ENCODE data around the gene EPB41L2.
"Not testable (repeated sequence)": the region's sequence is repeated elsewhere in the genome, so short reads cannot be mapped to it uniquely, and the experiment has no call there.

The EPB41L2 gene

DNA sequence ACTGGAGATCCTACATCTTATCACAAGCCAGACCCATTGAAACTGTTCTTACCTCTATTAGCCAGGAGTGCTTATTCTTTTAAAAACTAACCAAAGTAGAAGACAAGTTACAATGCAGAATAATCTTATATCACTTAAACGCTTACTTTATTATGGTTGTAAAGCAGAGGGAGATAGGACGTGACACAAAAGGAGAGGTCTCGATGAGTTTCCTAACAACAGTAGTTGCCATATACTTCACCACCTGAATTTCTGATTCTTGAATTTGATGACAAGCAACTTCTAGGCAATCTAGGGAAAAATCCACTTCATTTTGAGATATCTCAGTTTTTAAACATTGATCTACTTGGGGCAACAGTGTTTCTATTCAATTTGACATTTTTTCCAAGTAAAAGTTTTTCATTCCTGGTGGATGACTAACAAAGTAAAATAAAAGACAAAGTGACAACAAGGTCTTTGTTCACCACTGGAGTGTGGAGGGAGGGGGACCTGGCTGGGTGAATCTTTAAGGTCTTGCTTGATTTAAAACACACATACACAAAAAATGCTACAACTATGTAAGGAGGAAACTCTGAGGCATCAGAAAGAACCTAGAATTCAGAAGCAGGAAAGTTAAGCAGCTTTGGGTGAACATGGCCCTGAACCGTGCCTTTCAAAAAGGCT, 125.0 kb downstream of the EPB41L2 start:
- ATAC-seq: no peak

DNA sequence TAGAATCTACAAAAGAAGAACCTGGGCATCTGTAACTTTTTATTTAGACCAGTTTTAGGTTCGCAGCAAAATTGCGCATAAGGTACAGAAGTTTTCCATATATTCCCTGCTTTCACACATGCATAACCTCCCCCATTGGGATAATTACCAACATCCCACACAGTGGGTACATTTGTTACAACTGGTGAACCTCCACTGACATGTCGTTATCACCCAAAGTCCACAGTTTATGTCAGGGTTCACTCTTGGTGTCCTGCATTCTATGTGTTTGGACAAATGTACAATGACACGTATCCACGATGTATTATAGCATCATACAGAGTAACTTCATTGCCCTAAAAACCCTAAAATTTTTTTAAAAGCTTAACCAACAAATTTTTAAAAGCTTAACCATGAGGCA, 126.1 kb downstream of the EPB41L2 start:
- no peak for ATAC-seq

GRCh38 chr6:130935978-130936377, 127.1 kb downstream of the EPB41L2 start:
- no peak for ATAC-seq

DNA sequence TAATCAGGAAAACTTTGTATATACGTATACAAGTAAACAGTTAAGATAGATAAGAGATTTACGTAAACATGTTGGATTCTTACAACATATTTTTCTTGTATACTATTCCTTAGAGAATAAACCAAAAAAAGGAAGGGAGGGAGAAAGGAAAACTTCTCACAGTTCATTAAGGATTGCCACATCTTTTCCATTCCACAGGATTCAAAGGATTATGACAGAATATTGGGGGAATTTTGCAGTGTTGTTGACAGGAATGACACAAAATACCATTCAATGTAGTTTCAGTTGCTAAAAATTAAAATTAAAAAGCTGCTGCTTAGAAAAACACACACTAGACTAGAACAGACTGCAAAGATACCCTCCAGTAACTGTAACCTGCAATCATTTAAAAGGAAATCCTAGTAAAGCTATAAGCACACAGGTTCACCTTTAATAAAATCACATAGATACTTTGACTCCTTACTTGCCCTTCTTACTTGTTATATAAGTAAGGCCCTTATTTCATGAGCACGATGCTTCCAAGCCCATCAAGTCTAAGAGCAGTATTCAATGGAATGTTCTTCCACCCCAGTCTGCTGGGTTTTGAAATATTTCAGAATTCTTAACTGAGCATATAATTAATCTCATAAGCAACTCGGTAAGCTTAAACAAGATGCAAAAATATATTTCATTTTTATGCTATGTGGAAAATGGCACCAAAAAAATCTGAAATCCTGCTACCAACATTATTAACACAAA, 128.0 kb downstream of the EPB41L2 start:
- no peak for ATAC-seq

- no peak for ATAC-seq
These were observed 129.3 kb downstream of the EPB41L2 start for GRCh38 chr6:130933712-130934200.

DNA sequence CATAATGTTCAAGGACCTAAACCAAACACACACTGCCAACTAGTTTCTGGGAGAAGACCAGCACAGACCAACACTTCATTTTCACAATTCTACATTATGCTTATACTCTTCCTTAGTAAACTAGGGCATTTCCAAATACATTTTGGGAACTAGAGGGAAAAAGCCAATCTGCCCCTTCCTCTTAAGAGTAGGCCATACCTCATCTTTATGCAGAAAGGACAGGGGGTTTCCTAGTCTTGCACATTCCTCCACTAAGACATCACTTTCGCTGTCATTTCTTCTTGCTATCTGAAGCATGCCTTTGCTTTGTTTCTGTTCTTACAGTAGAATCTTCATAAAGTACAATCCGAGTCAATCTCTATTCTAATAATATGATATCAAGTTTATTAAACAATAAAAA, 130.1 kb downstream of the EPB41L2 start:
- no peak for ATAC-seq

DNA sequence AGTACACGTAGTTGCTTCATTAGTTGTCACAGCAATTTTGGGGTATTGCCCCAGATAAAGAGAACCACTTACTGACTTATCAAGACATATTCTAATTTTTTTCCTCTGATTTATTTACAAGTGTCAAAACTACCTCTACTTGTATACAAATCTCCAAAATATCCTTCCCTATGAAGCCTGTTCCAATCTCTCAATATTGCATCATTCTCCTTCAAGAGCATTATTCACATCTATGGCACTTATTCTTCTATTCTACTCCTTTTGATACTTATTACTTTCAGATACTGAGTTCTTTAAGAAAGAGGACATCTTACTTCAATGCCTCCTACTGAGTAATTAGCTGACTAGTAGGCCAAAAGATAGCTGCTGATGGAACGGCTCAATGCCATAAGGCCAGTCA, 130.6 kb downstream of the EPB41L2 start:
- no peak for ATAC-seq

- ATAC-seq: no peak
These were observed 131.4 kb downstream of the EPB41L2 start for GRCh38 chr6:130931683-130932082.

DNA sequence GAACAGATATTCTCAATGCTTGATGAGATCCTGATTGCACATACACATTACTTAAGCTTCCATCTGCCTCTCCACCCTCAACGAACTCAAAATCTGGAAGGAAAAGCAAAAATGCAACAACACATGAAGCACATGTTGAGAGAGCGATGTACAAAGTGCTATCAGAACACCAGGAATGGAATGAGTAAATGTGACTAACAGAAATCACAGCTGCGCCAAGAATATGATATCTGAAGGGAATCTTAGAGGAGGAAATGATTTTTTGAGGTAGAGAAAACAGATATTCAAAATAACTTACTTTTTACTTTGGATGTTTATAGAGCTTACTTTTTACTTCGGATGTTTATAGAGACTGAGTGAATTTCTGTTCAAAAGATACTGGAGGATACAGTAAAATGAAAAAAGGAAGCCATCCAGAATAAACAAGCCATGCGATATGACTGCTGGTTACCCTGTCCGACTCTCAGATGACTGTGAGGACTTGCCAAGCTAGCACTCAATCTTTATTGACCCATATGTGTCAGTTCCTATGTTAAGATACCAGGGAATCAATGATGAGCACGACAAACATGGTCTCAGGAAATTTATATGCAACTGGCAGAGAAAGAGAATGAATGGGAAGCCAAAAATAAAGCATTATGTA, 133.9 kb downstream of the EPB41L2 start:
- no peak for ATAC-seq

GRCh38 chr6:130928158-130928912, 134.7 kb downstream of the EPB41L2 start:
- no peak for ATAC-seq

- no peak for ATAC-seq
These were observed 135.7 kb downstream of the EPB41L2 start for GRCh38 chr6:130927305-130927704.

DNA sequence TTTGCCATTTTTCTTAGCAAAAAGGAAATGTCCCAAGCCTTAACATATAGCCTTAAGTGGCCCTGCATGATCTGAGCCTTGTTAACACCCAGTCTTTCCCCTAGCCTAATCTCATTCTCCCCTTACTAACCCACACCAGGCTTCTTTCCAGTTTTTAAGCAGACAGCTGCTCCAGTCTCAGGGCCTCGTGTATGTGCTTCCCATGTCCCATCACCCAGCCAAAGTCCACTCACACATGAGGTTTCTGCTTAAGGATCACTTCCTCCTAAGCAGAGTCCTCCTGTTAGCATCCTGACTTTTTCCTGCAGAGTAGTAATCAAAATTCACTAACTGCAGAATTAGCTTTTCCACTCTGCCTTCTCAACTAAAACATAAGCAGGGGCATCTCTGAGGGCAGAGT, 139.7 kb downstream of the EPB41L2 start:
- ATAC-seq: no peak

DNA sequence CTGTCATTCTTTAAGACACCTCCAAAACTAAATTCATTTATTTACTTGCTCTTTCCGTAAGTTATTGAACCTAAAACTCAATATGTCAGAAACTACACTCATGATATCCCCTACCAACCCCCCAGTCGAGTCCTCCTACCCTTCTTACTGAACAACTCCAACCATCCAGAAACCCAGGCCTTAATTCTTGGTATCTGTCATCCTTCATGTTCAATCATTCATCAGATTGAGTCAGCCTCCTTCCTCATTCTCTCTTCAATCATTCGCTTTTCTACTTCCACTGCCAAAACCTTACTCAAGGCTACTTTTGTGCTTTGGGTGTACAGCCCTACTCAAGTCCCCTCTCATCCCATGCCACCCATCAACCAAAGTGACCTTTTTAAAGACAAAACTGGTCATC, 140.1 kb downstream of the EPB41L2 start:
- no peak for ATAC-seq

- no peak for ATAC-seq
These were observed 142.1 kb downstream of the EPB41L2 start for GRCh38 chr6:130920969-130921368.

DNA sequence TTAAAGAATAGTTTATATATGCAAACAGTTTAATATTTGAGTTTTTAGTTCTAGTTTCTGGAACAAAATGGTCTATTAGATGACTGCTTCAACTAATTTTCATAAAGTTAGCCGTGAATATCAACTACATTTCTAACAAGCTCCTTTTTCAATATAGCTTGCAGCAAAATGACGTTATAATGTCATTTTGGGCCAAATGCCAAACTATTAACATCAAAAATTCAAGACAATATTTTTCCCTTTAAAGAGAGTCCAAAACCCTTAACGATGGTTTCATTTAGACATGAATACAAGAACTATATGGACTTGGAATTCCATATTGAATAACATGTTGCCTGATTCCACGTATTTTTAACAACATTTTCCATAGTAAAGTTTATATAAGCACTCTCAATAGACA, 144.9 kb downstream of the EPB41L2 start:
- no peak for ATAC-seq

DNA sequence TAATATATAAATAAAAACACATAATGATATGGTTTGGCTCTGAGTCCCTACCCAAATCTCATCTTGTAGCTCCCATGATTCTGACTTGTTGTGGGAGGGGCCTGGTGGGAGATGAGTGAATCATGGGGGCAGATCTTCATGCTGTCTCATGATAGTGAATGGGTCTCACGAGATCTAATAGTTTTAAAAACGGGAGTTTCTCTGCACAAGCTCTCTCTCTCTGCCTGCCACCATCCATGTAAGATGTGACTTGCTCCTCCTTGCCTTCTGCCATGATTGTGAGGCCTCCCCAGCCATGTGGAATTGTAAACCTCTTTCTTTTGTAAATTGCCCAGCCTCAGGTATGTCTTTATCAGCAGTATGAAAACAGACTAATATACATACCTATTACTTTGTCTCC, 147.4 kb downstream of the EPB41L2 start:
- not testable (repeated sequence) for ATAC-seq

GRCh38 chr6:130913120-130913519, 149.9 kb downstream of the EPB41L2 start:
- ATAC-seq: peak; percentile 28 to 38

- no peak for ATAC-seq
These were observed 150.6 kb downstream of the EPB41L2 start for GRCh38 chr6:130912434-130912833.

DNA sequence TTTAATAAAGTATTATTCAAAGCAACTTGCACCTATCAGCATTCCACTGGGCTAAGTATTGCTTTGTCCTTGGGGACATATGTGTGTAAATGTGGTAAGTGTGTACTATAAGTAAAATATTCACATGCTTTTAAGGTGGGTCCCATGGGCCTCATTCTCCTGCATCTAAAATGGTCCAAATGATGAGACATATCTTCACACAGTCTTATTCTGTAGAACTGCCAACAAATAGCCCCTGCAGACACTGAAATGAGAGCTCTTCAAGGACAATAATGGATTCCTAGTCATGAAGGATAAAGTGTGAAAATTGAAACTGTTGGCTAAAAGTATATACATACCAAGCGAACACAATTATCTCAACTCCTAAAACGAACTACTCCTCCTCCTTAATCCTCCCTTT, 154.1 kb downstream of the EPB41L2 start:
- ATAC-seq: no peak

DNA sequence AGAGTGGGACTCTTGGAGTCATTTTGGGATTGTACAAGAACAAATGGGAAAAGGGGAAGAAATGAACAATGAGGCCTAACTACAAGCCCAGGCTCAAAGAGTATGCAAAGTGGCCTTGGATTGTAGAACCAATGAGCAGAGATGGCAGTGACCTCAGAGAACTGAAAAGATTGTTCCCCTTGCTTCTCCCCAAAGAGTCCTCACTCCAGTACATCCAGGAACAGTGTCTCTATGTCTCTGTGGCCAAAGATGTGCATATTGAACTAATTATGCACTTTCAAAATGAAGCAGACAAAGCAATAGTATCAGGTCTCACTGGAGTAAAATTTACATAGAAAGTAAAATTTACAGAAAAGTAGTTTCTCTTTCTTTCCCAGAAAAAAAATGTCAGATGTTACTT, 154.9 kb downstream of the EPB41L2 start:
- no peak for ATAC-seq

GRCh38 chr6:130907687-130908086, 155.4 kb downstream of the EPB41L2 start:
- no peak for ATAC-seq

DNA sequence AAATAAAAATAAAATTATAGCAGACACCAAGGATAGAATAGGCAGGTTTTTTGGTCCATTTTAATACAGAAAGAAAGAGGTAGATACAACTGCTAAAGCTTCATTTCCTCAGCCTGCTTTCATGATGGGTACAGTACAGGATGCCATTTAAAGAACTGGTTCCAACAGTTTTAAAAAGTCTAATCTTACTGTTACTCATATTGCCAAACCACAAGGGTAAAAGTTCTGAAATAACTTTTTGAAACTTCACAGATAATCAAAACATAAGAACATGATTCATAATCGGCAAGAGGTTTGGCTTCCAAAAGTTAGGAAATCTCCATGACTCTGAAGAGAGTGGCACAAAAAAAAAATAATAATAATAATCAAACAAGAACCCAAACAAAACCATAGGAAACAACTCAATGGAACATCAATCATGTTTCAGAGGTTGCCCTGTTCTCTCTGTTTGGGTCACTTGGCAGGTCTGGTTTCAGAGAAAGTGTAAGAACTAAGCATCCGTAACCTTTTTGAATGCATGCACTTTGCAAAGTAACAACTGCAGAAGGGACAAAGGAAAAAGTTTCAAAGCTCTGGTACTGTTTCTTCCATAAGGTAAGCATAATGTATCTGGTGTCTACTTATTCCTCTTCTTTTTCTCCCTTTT, 156.2 kb downstream of the EPB41L2 start:
- no peak for ATAC-seq

- ATAC-seq: no peak
These were observed 159.4 kb downstream of the EPB41L2 start for GRCh38 chr6:130903602-130904001.
